KMS-11 (cell line): ENCODE data around the gene RNF148.

Source experiments
- H2AFZ ChIP-seq: fragments of 200-600 bp; sonication (generic); 2 replicates; pipeline ENCODE4 v1.6.1; 2016; ENCODE audit warnings: antibody characterized with exemption, mixed run types, low read depth
- H3K27ac ChIP-seq: fragments of 200-600 bp; sonication (generic); 2 replicates; pipeline ENCODE4 v1.6.1; 2016; ENCODE audit warnings: mild to moderate bottlenecking, mixed run types
- H3K27me3 ChIP-seq: fragments of 200-600 bp; sonication (generic); 2 replicates; pipeline ENCODE4 v1.6.1; 2017; ENCODE audit warnings: mild to moderate bottlenecking, low read depth, mixed run types, moderate library complexity; ENCODE audit not compliant: insufficient read depth
- H3K36me3 ChIP-seq: fragments of 200-600 bp; sonication (generic); 2 replicates; pipeline ENCODE4 v1.6.1; 2017; ENCODE audit warnings: mild to moderate bottlenecking, mixed run types; ENCODE audit not compliant: insufficient read depth
- H3K4me1 ChIP-seq: fragments of 200-600 bp; sonication (generic); 2 replicates; pipeline ENCODE4 v1.6.1; 2016; ENCODE audit warnings: mild to moderate bottlenecking, low read depth, mixed run types; ENCODE audit not compliant: poor library complexity, severe bottlenecking
- H3K4me2 ChIP-seq: fragments of 200-600 bp; sonication (generic); 2 replicates; pipeline ENCODE4 v1.7.0; 2016; ENCODE audit warnings: mild to moderate bottlenecking, mixed run types
- H3K4me3 ChIP-seq: fragments of 200-600 bp; sonication (generic); IDR thresholded peaks from 2 replicates; pipeline ENCODE4 v1.6.1; 2017; ENCODE audit warnings: low read depth, low read length, mixed read lengths; ENCODE audit not compliant: insufficient read depth
- H3K79me2 ChIP-seq: fragments of 200-600 bp; sonication (generic); 2 replicates; pipeline ENCODE4 v1.6.1; 2016; ENCODE audit warnings: low read depth, mixed run types; ENCODE audit not compliant: insufficient read depth
- H3K9ac ChIP-seq: fragments of 200-600 bp; sonication (generic); 2 replicates; pipeline ENCODE4 v1.6.1; 2016; ENCODE audit warnings: mild to moderate bottlenecking, mixed run types
- H4K20me1 ChIP-seq: fragments of 200-600 bp; sonication (generic); 2 replicates; pipeline ENCODE4 v1.6.1; 2016; ENCODE audit warnings: mild to moderate bottlenecking, mixed run types; ENCODE audit not compliant: insufficient read depth
- TF ChIP-seq, protein P1 (sequence below): fragments of 200-600 bp; sonication (generic); conservative IDR thresholded peaks from 2 replicates; pipeline ENCODE4 v1.6.1; 2017; ENCODE audit warnings: low read depth, mild to moderate bottlenecking, antibody characterized with exemption, low read length, moderate library complexity, mixed read lengths

RNF148 gene

DNA sequence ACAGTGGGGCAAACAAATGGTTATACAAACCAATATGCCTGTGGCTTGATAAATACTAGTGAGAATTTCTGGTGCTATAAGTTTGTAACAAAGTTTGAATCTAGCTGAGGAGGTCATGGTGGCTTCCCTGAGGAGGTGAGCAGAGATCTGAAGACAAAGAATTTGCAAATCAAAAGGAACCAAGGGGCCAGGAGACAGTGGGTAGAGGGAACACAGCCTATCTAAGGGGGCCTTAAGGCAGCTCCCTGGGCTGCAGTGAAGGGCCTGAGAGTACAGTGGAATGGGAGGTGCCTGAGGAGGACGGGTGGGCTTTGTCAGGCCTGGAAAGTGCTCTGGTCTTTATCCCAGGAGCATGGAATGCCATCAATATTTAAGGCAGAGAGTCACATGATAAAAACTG is 25.6 kb downstream of the RNF148 start:
- Histone ChIP-seq H3K4me2 (no peak overlapping the region), H3K4me3 (no peak overlapping the region), H3K27ac (no peak overlapping the region), H3K9ac (no peak overlapping the region), H3K4me1 (no peaks in the 10 kb centered on the region), H3K79me2 (no peaks in the 10 kb centered on the region), H4K20me1 (no peaks in the 10 kb centered on the region), H2AFZ (no peak overlapping the region), H3K27me3 (no peaks in the 10 kb centered on the region), H3K36me3 (no peaks in the 10 kb centered on the region)
- TF ChIP-seq, protein P1, sequence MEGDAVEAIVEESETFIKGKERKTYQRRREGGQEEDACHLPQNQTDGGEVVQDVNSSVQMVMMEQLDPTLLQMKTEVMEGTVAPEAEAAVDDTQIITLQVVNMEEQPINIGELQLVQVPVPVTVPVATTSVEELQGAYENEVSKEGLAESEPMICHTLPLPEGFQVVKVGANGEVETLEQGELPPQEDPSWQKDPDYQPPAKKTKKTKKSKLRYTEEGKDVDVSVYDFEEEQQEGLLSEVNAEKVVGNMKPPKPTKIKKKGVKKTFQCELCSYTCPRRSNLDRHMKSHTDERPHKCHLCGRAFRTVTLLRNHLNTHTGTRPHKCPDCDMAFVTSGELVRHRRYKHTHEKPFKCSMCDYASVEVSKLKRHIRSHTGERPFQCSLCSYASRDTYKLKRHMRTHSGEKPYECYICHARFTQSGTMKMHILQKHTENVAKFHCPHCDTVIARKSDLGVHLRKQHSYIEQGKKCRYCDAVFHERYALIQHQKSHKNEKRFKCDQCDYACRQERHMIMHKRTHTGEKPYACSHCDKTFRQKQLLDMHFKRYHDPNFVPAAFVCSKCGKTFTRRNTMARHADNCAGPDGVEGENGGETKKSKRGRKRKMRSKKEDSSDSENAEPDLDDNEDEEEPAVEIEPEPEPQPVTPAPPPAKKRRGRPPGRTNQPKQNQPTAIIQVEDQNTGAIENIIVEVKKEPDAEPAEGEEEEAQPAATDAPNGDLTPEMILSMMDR: no peak

DNA sequence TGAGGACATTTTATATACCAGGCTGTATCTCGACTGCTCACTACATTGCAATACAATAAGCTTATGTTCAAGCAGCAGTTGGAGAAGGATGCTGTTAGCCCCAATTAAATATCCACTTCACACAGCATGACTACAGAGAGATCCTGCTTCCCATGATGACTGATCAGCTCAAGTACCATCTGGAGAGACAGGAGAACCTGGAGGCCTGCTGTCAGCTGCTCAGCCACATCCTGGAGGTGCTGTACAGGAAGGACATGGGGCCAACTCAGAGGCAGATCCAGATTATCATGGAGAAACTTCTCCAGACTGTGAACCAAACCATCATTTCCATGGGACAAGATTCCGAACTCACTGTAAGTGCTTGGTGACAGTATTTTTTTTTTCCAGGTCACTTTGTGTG is 26.3 kb downstream of the RNF148 start:
- TF ChIP-seq, protein P1: no peak
- Histone ChIP-seq H3K9ac (no peak overlapping the region), H2AFZ (no peak overlapping the region), H4K20me1 (no peaks in the 10 kb centered on the region), H3K4me3 (no peak overlapping the region), H3K4me2 (no peak overlapping the region), H3K4me1 (no peaks in the 10 kb centered on the region), H3K27me3 (no peaks in the 10 kb centered on the region), H3K36me3 (no peaks in the 10 kb centered on the region), H3K27ac (no peak overlapping the region), H3K79me2 (no peaks in the 10 kb centered on the region)

DNA sequence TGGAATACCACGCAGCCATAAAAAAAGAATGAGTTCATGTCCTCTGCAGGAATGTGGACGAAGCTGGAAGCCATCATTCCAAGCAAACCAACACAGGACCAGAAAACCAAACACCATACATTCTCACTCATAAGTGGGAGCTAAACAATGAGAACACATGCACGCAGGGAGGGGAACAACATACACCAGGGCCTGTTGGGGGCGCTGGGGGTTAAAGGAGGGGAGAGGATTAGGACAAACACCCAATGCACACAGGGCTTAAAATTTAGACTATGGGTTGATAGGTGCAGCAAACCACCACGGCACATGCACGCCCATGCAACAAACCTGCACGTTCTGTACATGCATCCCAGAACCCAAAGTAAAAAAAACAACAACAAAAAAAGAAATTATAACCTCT is 27.1 kb downstream of the RNF148 start:
- H3K27me3 ChIP-seq: no peaks in the 10 kb centered on the region
- no peaks in the 10 kb centered on the region for H4K20me1 ChIP-seq

DNA sequence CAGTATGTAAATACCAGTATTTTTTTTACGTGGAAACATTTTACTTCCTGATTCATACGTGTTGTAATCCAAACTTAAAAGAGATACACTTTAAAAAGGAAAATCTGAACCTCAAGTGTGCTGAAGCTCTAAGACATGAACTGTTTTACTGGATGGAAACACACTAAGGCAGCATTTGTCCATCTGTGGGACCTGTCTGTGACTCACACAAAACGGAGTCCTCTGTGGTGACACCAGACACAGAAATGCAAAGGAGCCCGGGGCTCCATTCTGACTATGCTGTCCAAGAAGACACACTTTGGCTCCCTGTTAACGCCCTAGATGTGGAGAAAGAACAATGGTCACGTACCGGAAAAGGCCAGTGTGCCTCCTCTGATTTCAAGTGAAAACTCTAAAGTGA is 27.7 kb downstream of the RNF148 start:
- Histone ChIP-seq H3K4me1 (no peaks in the 10 kb centered on the region), H3K27ac (no peak overlapping the region), H3K9ac (no peak overlapping the region), H2AFZ (no peak overlapping the region), H4K20me1 (no peaks in the 10 kb centered on the region), H3K27me3 (no peaks in the 10 kb centered on the region), H3K4me2 (no peak overlapping the region), H3K36me3 (no peaks in the 10 kb centered on the region), H3K4me3 (no peak overlapping the region), H3K79me2 (no peaks in the 10 kb centered on the region)
- TF ChIP-seq, protein P1: no peak

More for the DNA sequence above, 27.1 kb downstream of the RNF148 start:
- Histone ChIP-seq H2AFZ (no peak overlapping the region), H3K9ac (no peak overlapping the region), H3K27ac (no peak overlapping the region), H3K4me2 (no peak overlapping the region), H3K4me3 (no peak overlapping the region), H3K36me3 (no peaks in the 10 kb centered on the region), H3K79me2 (no peaks in the 10 kb centered on the region), H3K4me1 (no peaks in the 10 kb centered on the region)
- TF ChIP-seq, protein P1: no peak
